GM12891 (cell line): Measurements from ENCODE around the gene CCDC171.

Experiments
- PAX5 ChIP-seq: IDR thresholded peaks from 2 replicates; pipeline ENCODE4 v1.6.1; 2011; ENCODE audit warnings: low read length, moderate library complexity, mild to moderate bottlenecking; ENCODE audit not compliant: insufficient read depth, severe bottlenecking
- POLR2A ChIP-seq: IDR thresholded peaks from 2 replicates; pipeline ENCODE4 v1.6.1; 2011; ENCODE audit warnings: low read depth, low read length, control low read depth
- POLR2AphosphoS5 ChIP-seq: IDR thresholded peaks from 2 replicates; pipeline ENCODE4 v1.6.1; 2011; ENCODE audit warnings: low read depth, low read length, control low read depth
- POU2F2 ChIP-seq: IDR thresholded peaks from 2 replicates; pipeline ENCODE4 v1.6.1; 2011; ENCODE audit warnings: low read depth, mild to moderate bottlenecking, control low read depth, low read length, moderate library complexity
- SPI1 ChIP-seq: IDR thresholded peaks from 2 replicates; pipeline ENCODE4 v1.6.1; 2011; ENCODE audit warnings: low read depth, low read length, control low read depth
- TAF1 ChIP-seq: IDR thresholded peaks from 2 replicates; pipeline ENCODE4 v1.6.1; 2011; ENCODE audit warnings: low read depth, low read length, control low read depth

- TF ChIP-seq TAF1: no peak
- TF ChIP-seq POLR2A: no peak
- no peak for TF ChIP-seq POLR2AphosphoS5
- no peak for TF ChIP-seq PAX5
- TF ChIP-seq SPI1: no peak
- TF ChIP-seq POU2F2: no peak
Measured at GRCh38 chr9:15746905-15747304, 194.1 kb downstream of the CCDC171 start.
